OCI-LY7 (cell line): ENCODE data around the gene ARHGEF38. TPM values are rescaled to one million over a fixed set of nuclear protein-coding genes. Genes with fewer than 3 reads are reported as not detected.
"Not testable (repeated sequence)": the region's sequence is repeated elsewhere in the genome, so short reads cannot be mapped to it uniquely, and the experiment has no call there.

Source experiments
- BruUV-seq: library from RNA; stranded (reverse); fragments of 400-500 nt; replicated peaks from 2 replicates; lab custom pipeline; 2021; lab: Mats Ljungman, UMichigan
- CTCF ChIA-PET: fragments of 300-600 bp; sonication (Branson Sonifier 250); formaldehyde crosslinking; loops from one replicate; lab custom pipeline; 2022; ENCODE audit warnings: antibody characterized with exemption; ENCODE audit not compliant: unreplicated experiment; lab: Charles Lee
- POLR2A ChIA-PET: fragments of 300-600 bp; sonication (Branson Sonifier 250); formaldehyde crosslinking; loops from one replicate; lab custom pipeline; 2022; ENCODE audit warnings: antibody characterized with exemption; lab: Charles Lee
- DNase-seq: peaks from one replicate; pipeline ENCODE4 v3.0.0-alpha.2; 2015; ENCODE audit warnings: low spot score
- H2AFZ ChIP-seq: fragments of 200-600 bp; sonication (generic), shearing (Covaris generic); 2 replicates; pipeline ENCODE4 v1.6.1; 2014; ENCODE audit warnings: mild to moderate bottlenecking, antibody characterized with exemption, low read length, moderate library complexity
- H3K27ac ChIP-seq: fragments of 200-600 bp; sonication (generic); 2 replicates; pipeline ENCODE4 v1.5.1; 2014; ENCODE audit warnings: mixed run types, low read depth, mild to moderate bottlenecking, moderate library complexity, low read length, inconsistent platforms; ENCODE audit not compliant: poor library complexity, severe bottlenecking
- H3K36me3 ChIP-seq: fragments of 200-600 bp; sonication (generic); 2 replicates; pipeline ENCODE4 v1.6.1; 2014; ENCODE audit warnings: mild to moderate bottlenecking, antibody characterized with exemption, low read length, moderate library complexity, mixed read lengths; ENCODE audit not compliant: insufficient read depth
- H3K4me1 ChIP-seq: fragments of 200-600 bp; sonication (generic); 2 replicates; pipeline ENCODE4 v1.5.1; 2014; ENCODE audit warnings: mild to moderate bottlenecking, low read length; ENCODE audit not compliant: insufficient read depth, poor library complexity, severe bottlenecking
- H3K4me2 ChIP-seq: fragments of 200-600 bp; sonication (generic); 2 replicates; pipeline ENCODE4 v1.6.1; 2014; ENCODE audit warnings: mild to moderate bottlenecking, low read length
- H3K4me3 ChIP-seq: fragments of 200-600 bp; sonication (generic); 2 replicates; pipeline ENCODE4 v1.5.1; 2014; ENCODE audit warnings: mild to moderate bottlenecking, low read depth, low read length; ENCODE audit not compliant: poor library complexity, severe bottlenecking
- H3K79me2 ChIP-seq: fragments of 200-600 bp; sonication (generic); 2 replicates; pipeline ENCODE4 v1.6.1; 2016; ENCODE audit warnings: low read depth, mild to moderate bottlenecking, low read length, moderate library complexity, mixed read lengths; ENCODE audit not compliant: insufficient read depth
- H3K9me2 ChIP-seq: fragments of 200-600 bp; sonication (generic); 2 replicates; pipeline ENCODE4 v1.6.1; 2016; ENCODE audit warnings: mild to moderate bottlenecking, low read length, mixed read lengths; ENCODE audit not compliant: insufficient read depth
- H3K9me3 ChIP-seq: fragments of 200-600 bp; sonication (generic); 2 replicates; pipeline ENCODE4 v1.6.1; 2014; ENCODE audit warnings: mild to moderate bottlenecking, mixed run types, low read length, mixed read lengths
- H4K20me1 ChIP-seq: fragments of 200-600 bp; sonication (generic); 2 replicates; pipeline ENCODE4 v1.6.1; 2014; ENCODE audit warnings: mild to moderate bottlenecking, antibody characterized with exemption, low read length, moderate library complexity, mixed read lengths; ENCODE audit not compliant: insufficient read depth
- EZH2phosphoT487 ChIP-seq: fragments of 200-600 bp; sonication (generic); IDR thresholded peaks from 2 replicates; pipeline ENCODE4 v1.6.1; 2018; ENCODE audit warnings: low read depth, borderline replicate concordance, mild to moderate bottlenecking, mixed run types, antibody characterized with exemption, low read length, moderate library complexity, mixed read lengths
- intact Hi-C: fragments of 100-400 bp; cut with micrococcal nuclease; formaldehyde crosslinking; loops from one replicate; pipeline ENCODE4 v1.10.0; 2022; ENCODE audit not compliant: unreplicated experiment
- small RNA-seq: library from RNA; depleted of rRNA; stranded (forward); fragments of <200 nt; gene quantifications from one replicate; pipeline ENCODE3, GENCODE V24; 2014
- total RNA-seq, 2 experiments: library from RNA; depleted of rRNA in 1 of 2; stranded (reverse); fragments of >200 nt in 1 of 2; shearing (Covaris generic) in 1 of 2; gene quantifications; 2 replicates each; pipeline ENCODE4 v1.2.3, GENCODE V29; 2014 to 2022
- TF ChIP-seq, protein P1 (sequence below): fragments of 200-600 bp; sonication (generic); conservative IDR thresholded peaks from 2 replicates; pipeline ENCODE4 v1.5.1; 2014; ENCODE audit warnings: mild to moderate bottlenecking, antibody characterized with exemption, low read length, moderate library complexity, mixed read lengths

The ARHGEF38 gene
- total RNA-seq, 2 experiments from 2014 or later, result not detected

DNA sequence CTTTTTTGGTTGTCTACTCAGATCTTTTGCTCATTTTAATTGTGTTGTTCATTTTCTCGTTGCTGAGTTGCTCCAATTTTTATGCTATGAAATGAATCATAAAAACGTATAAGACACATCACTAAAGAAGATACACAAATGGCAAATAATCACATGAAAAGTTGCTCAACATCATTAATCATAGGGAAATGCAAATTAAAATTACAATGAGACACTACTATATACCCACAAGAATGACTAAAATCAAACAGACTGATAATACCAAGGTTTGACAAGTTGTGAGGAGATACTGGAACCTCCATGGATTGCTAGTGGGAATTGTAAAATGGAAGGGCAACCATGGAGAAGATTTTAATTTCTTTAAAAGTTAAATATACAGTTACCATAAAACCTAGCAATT is 173.2 kb downstream of the ARHGEF38 start:
- H3K79me2 ChIP-seq, result peaks cover 3% of the 10 kb centered on the region; the same call in 1 of the 2 replicates
- no peak for TF ChIP-seq EZH2phosphoT487
- TF ChIP-seq, protein P1, sequence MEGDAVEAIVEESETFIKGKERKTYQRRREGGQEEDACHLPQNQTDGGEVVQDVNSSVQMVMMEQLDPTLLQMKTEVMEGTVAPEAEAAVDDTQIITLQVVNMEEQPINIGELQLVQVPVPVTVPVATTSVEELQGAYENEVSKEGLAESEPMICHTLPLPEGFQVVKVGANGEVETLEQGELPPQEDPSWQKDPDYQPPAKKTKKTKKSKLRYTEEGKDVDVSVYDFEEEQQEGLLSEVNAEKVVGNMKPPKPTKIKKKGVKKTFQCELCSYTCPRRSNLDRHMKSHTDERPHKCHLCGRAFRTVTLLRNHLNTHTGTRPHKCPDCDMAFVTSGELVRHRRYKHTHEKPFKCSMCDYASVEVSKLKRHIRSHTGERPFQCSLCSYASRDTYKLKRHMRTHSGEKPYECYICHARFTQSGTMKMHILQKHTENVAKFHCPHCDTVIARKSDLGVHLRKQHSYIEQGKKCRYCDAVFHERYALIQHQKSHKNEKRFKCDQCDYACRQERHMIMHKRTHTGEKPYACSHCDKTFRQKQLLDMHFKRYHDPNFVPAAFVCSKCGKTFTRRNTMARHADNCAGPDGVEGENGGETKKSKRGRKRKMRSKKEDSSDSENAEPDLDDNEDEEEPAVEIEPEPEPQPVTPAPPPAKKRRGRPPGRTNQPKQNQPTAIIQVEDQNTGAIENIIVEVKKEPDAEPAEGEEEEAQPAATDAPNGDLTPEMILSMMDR, result no peak
- no TSS peak for BruUV-seq
- POLR2A ChIA-PET, result no interaction called here
- H3K36me3 ChIP-seq, result peaks cover 62% of the 10 kb centered on the region
- H3K4me2 ChIP-seq, result no peak overlapping the region
- CTCF ChIA-PET, result no interaction called here
- H3K9me3 ChIP-seq, result no peaks in the 10 kb centered on the region; the same call in 1 of the 2 replicates
- H2AFZ ChIP-seq, result no peak overlapping the region
- H3K9me2 ChIP-seq, result no peaks in the 10 kb centered on the region
- intact Hi-C loops, result no loop called here
- H3K4me1 ChIP-seq, result peaks cover 11% of the 10 kb centered on the region
- no peak overlapping the region for H3K27ac ChIP-seq
- DNase-seq, result no peak
- no peaks in the 10 kb centered on the region for H4K20me1 ChIP-seq
- no peak overlapping the region for H3K4me3 ChIP-seq

DNA sequence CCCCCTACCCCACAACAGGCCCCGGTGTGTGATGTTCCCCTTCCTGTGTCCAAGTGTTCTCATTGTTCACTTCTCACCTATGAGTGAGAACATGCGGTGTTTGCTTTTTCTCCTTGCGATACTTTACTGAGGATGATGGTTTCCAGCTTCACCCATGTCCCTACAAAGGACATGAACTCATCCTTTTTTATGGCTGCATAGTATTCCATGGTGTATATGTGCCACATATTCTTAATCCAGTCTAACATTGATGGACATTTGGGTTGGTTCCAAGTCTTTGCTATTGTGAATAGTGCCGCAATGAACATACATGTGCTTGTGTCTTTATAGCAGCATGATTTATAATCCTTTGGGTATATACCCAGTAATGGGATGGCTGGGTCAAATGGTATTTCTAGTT is 177.5 kb downstream of the ARHGEF38 start:
- BruUV-seq, POLR2A ChIA-PET, H3K4me2 ChIP-seq, H3K9me3 ChIP-seq, H3K79me2 ChIP-seq, CTCF ChIA-PET, H4K20me1 ChIP-seq, H3K4me3 ChIP-seq, H3K4me1 ChIP-seq, H3K9me2 ChIP-seq, H3K27ac ChIP-seq, DNase-seq, intact Hi-C loops, H2AFZ ChIP-seq: not testable (repeated sequence)
- peaks cover 33% of the 10 kb centered on the region for H3K36me3 ChIP-seq

Small RNA genes lying within 50 kb of the gene (small RNA-seq; reads per million reads assigned to genes)
- not detected for gene ATP5F1EP1

Other genes with a start within 250 kb of the ARHGEF38 start
- 55.7 and 73.1 TPM in 2 replicates for gene PPA2, start 78.6 kb upstream of the ARHGEF38 start, total RNA-seq (2014; rRNA removed; shearing (Covaris generic))
- 74.6 and 77.7 TPM in 2 replicates for gene PPA2, start 78.6 kb upstream of the ARHGEF38 start, total RNA-seq (2022)
- gene INTS12, start 156.1 kb downstream of the ARHGEF38 start, total RNA-seq (2014; rRNA removed; shearing (Covaris generic)), result 10.0 and 14.4 TPM in 2 replicates
- 19.4 and 20.0 TPM in 2 replicates for gene INTS12, start 156.1 kb downstream of the ARHGEF38 start, total RNA-seq (2022)
- gene GSTCD, start 156.2 kb downstream of the ARHGEF38 start, total RNA-seq (2014; rRNA removed; shearing (Covaris generic)), result 20.2 and 24.0 TPM in 2 replicates
- gene GSTCD, start 156.2 kb downstream of the ARHGEF38 start, total RNA-seq (2022), result 22.3 and 25.0 TPM in 2 replicates